Progenitor cell of endocrine pancreas (in vitro differentiated cells): ENCODE data around the gene PARVB. TPM values are rescaled to one million over a fixed set of nuclear protein-coding genes. Genes with fewer than 3 reads are reported as not detected.
A peak's percentile ranks its signal among the peaks of the same experiment; 100 is the strongest.

Source experiments
- DNase-seq: peaks from one replicate; pipeline ENCODE4 v3.0.0; 2021; ENCODE audit warnings: low spot score; ENCODE audit not compliant: unreplicated experiment
- H3K27ac Mint-ChIP-seq: 2 replicates; pipeline ENCODE4 v1.8.0; 2021; ENCODE audit warnings: mild to moderate bottlenecking, moderate library complexity, mixed read lengths
- H3K27me3 Mint-ChIP-seq: 2 replicates; pipeline ENCODE4 v1.8.0; 2021; ENCODE audit warnings: mixed read lengths
- H3K36me3 Mint-ChIP-seq: 2 replicates; pipeline ENCODE4 v1.8.0; 2022; ENCODE audit warnings: mixed read lengths; ENCODE audit not compliant: insufficient read depth
- H3K4me1 Mint-ChIP-seq: 2 replicates; pipeline ENCODE4 v1.8.0; 2021; ENCODE audit warnings: low read depth, mixed read lengths
- H3K4me3 Mint-ChIP-seq: 2 replicates; pipeline ENCODE4 v1.8.0; 2021; ENCODE audit warnings: low read depth, mild to moderate bottlenecking, moderate library complexity, mixed read lengths
- H3K9me3 Mint-ChIP-seq: 2 replicates; pipeline ENCODE4 v1.8.0; 2021; ENCODE audit warnings: low read depth, mixed read lengths
- CTCF ChIP-seq: fragments of 200-600 bp; sonication (generic); IDR thresholded peaks from one replicate; pipeline ENCODE4 v1.5.0; 2021; ENCODE audit warnings: antibody characterized with exemption, mild to moderate bottlenecking; ENCODE audit not compliant: unreplicated experiment
- total RNA-seq: library from RNA; stranded (reverse); gene quantifications from 2 replicates; pipeline ENCODE4 v1.2.1, GENCODE V29; 2021

PARVB gene
- total RNA-seq, 1 donor from 2014 or later, result 11.8 TPM

GRCh38 chr22:44067901-44068300 lies 43.8 kb downstream of the PARVB start:
- no peaks in the 10 kb centered on the region for H3K36me3 Mint-ChIP-seq
- no peaks in the 10 kb centered on the region for H3K4me1 Mint-ChIP-seq
- no peaks in the 10 kb centered on the region for H3K9me3 Mint-ChIP-seq
- DNase-seq, result no peak
- H3K4me3 Mint-ChIP-seq, result no peak overlapping the region
- no peak overlapping the region for H3K27ac Mint-ChIP-seq
- H3K27me3 Mint-ChIP-seq, result no peaks in the 10 kb centered on the region
- TF ChIP-seq CTCF, result no peak

DNA sequence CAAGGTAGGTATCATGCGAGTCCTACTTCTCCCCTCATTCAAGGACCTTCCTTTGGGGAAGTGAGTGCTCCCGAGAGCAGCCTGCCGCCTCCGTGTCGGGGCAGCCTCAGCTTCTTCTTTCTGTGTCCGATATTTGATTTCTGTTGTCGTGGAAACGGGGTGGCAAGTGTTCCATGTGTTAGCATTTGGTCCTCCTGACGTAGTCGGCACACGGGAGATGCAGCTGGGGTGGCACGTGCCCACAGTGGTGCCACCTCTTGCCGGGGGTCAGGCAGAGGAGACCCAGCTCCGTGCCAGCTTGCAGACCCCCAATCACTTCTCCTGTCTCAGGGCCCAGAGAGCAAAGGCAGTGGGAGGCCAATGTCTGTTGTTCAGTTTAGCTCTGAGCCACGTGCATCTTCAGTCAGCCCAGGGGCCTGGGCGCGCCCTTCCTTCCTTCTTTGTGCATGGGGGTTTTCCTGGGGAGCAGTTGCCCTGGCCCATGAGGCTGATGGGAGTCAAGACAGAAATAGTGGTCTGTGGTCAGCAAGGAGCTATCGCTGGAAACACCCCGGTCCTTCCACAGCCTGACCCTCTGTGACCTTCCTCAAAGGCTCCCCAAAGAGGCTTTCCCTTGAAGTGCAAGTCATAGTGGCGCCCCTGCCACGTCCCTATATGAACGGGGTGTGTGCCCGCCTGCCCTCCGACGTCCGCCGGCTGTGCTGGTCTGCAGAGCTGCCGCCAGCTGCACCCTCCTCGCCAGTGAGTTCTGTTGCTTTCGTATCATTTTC lies 44.5 kb downstream of the PARVB start:
- H3K4me1 Mint-ChIP-seq, result no peaks in the 10 kb centered on the region
- TF ChIP-seq CTCF, result no peak
- DNase-seq, result no peak
- no peak overlapping the region for H3K27ac Mint-ChIP-seq
- no peaks in the 10 kb centered on the region for H3K27me3 Mint-ChIP-seq
- H3K36me3 Mint-ChIP-seq, result no peaks in the 10 kb centered on the region
- no peak overlapping the region for H3K4me3 Mint-ChIP-seq
- H3K9me3 Mint-ChIP-seq, result no peaks in the 10 kb centered on the region

DNA sequence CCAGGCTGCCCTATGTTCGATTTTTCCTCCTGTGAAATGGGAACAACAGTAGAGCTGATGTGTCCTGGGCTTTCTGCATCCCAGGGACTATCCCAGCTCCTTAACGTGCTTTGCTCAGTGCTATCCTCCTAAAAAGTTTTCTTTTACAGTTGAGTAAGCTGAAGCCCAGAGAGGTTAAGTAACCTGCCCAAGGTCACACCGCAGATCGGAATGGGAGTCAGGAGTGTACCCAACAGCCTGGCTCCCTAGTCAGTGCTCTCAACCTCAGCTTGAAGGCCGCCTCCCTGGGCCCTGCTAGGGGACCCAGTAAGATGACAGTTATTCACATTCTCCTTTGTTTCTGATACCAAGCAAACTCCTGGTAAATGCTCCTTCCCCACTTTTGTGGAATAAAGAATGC lies 45.9 kb downstream of the PARVB start:
- Mint-ChIP-seq H3K9me3 (no peaks in the 10 kb centered on the region), H3K4me3 (no peak overlapping the region), H3K4me1 (no peaks in the 10 kb centered on the region), H3K36me3 (no peaks in the 10 kb centered on the region), H3K27ac (peak overlapping the region; percentile 41), H3K27me3 (no peaks in the 10 kb centered on the region)
- DNase-seq, result no peak
- no peak for TF ChIP-seq CTCF

- Mint-ChIP-seq H3K4me3 (no peak overlapping the region), H3K4me1 (no peaks in the 10 kb centered on the region), H3K36me3 (no peaks in the 10 kb centered on the region), H3K9me3 (no peaks in the 10 kb centered on the region), H3K27me3 (no peaks in the 10 kb centered on the region), H3K27ac (no peak overlapping the region)
- no peak for DNase-seq
- no peak for TF ChIP-seq CTCF
These were observed 47.8 kb downstream of the PARVB start for GRCh38 chr22:44071781-44072326.

DNA sequence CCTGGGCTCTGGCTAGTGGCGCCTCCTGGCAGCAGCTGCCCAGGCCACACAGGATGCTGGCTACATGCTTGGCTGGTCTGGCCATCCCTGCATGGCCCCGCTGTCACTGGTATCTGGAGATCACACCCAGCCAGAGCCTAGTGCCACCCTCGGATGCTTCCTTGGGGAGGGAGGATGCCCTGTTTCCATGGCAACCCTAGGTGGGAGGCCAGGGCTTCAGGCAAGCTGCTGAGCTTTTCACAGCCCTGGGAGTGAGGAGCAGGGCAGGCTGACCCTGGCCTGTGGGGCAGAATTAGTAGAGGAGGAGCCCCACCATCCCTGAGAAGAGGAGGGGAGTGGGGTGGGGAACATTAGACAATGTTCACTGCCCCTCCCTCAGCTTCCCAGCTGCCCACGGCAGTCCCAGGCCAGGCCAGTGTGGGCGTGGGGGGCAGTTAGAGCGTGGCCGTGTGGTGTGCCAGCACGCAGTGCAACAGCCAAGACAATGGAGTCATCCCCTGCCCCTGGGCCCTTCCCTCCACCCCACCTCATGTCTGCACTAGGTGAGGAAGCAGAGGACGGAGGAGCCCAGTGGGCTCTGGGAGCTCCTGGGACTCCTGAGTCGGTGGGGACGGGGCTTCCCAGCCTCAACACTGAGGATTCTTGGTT lies 50.4 kb downstream of the PARVB start:
- no peak for TF ChIP-seq CTCF
- DNase-seq, result no peak
- Mint-ChIP-seq H3K4me1 (no peaks in the 10 kb centered on the region), H3K9me3 (no peaks in the 10 kb centered on the region), H3K27ac (no peak overlapping the region), H3K27me3 (no peaks in the 10 kb centered on the region), H3K4me3 (no peak overlapping the region), H3K36me3 (no peaks in the 10 kb centered on the region)
